Nephron (organoid): ENCODE results near the gene OR7G3.

Experiments used
- H3K27ac Mint-ChIP-seq, 3 experiments: 2 replicates each; pipeline ENCODE4 v1.8.0; 2020; ENCODE audit warnings: mixed read lengths in 3 of 3, mild to moderate bottlenecking in 2 of 3, moderate library complexity in 1 of 3
- H3K27me3 Mint-ChIP-seq: 2 replicates; pipeline ENCODE4 v1.8.0; 2021; ENCODE audit warnings: low read depth, mild to moderate bottlenecking, moderate library complexity, mixed read lengths
- H3K36me3 Mint-ChIP-seq: 2 replicates; pipeline ENCODE4 v1.8.0; 2020; ENCODE audit warnings: low read depth, mixed read lengths
- H3K4me1 Mint-ChIP-seq: 2 replicates; pipeline ENCODE4 v1.8.0; 2020; ENCODE audit warnings: mixed read lengths
- H3K4me3 Mint-ChIP-seq, 3 experiments: 2 replicates each; pipeline ENCODE4 v1.8.0; 2020; ENCODE audit warnings: mild to moderate bottlenecking in 3 of 3, mixed read lengths in 3 of 3, moderate library complexity in 2 of 3
- H3K9me3 Mint-ChIP-seq: 2 replicates; pipeline ENCODE4 v1.8.0; 2020; ENCODE audit warnings: mixed read lengths
- TF ChIP-seq, protein P1 (sequence below), 3 experiments: fragments of 200-600 bp; sonication (generic); IDR thresholded peaks; one replicate each; pipeline ENCODE4 v1.5.0; 2021; ENCODE audit warnings: antibody characterized with exemption in 3 of 3; ENCODE audit not compliant: unreplicated experiment in 3 of 3

Gene OR7G3

DNA sequence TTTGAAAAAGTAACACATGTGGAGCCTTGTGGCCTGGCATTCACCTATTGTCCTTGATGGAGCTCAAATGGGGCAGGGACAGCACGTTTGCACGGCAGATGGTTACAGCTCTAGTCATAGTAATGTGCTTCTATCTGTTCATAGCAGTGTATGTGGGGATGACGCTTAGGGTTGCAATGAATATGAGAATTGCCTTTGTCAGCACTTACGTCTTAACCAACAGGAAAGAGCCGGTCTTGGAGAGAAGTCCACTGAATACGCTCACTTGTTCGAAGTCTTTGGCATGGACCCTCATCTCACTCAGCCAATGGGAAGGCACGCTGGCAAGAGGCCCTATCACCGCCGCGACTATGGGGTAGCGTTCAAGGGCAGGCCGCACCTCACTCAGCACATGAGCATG is 33.1 kb upstream of the OR7G3 start:
- Mint-ChIP-seq H3K27ac (no peak overlapping the region), H3K9me3 (peaks cover 84% of the 10 kb centered on the region), H3K27me3 (peaks cover 3% of the 10 kb centered on the region), H3K4me1 (no peaks in the 10 kb centered on the region), H3K36me3 (peaks cover 98% of the 10 kb centered on the region), H3K4me3 (no peak overlapping the region)
- TF ChIP-seq, protein P1, sequence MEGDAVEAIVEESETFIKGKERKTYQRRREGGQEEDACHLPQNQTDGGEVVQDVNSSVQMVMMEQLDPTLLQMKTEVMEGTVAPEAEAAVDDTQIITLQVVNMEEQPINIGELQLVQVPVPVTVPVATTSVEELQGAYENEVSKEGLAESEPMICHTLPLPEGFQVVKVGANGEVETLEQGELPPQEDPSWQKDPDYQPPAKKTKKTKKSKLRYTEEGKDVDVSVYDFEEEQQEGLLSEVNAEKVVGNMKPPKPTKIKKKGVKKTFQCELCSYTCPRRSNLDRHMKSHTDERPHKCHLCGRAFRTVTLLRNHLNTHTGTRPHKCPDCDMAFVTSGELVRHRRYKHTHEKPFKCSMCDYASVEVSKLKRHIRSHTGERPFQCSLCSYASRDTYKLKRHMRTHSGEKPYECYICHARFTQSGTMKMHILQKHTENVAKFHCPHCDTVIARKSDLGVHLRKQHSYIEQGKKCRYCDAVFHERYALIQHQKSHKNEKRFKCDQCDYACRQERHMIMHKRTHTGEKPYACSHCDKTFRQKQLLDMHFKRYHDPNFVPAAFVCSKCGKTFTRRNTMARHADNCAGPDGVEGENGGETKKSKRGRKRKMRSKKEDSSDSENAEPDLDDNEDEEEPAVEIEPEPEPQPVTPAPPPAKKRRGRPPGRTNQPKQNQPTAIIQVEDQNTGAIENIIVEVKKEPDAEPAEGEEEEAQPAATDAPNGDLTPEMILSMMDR (IDR thresholded peaks at IDR 0.05; ENCODE audit: unreplicated experiment in 3 of 3): no peak

DNA sequence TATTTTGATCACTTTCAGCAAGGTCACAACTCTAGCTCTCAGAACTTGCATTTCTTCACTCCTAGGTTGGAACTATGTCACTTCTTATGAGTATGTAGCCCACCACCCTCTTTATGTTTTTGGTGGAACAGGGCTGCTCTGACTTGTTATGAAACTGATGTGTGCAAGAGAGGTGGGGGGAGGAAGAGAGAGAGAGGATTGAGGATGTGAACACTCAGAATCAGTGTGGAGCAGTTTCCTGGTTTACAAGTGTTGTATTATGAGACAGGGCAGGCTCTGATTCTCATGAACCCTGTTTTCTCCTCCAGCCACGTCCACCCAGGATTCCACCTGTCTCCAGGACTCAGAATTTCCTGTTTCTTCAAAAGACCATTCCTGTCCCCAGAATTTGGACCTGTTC is 29.6 kb upstream of the OR7G3 start:
- Mint-ChIP-seq H3K36me3 (peaks cover 100% of the 10 kb centered on the region), H3K27me3 (peaks cover 3% of the 10 kb centered on the region), H3K9me3 (peaks cover 89% of the 10 kb centered on the region), H3K27ac (no peak overlapping the region), H3K4me1 (no peaks in the 10 kb centered on the region), H3K4me3 (no peak overlapping the region)
- TF ChIP-seq, protein P1 (IDR thresholded peaks at IDR 0.05; ENCODE audit: unreplicated experiment in 3 of 3): no peak

DNA sequence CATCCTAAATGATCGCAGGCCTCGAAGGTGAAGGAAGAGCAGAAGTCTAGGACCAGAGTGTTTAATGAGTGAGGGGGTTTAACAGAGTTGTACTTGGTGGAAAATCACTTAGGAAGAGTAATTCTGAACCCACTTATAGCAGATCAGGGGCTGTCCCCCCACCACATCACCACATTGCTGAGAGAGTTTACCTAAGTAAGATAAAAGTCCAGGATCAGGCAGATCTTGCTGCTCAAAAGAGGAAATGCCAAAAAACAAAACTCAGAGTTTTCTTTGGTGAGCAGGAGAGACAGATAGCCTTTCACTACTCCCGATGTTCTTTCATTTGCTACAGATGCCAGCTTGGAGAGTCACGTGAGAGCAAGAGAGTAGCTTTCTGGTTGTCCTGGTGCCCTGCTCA is 28.8 kb upstream of the OR7G3 start:
- TF ChIP-seq, protein P1 (IDR thresholded peaks at IDR 0.05; ENCODE audit: unreplicated experiment in 3 of 3): no peak
- H3K9me3 Mint-ChIP-seq: peaks cover 89% of the 10 kb centered on the region
- no peak overlapping the region for H3K27ac Mint-ChIP-seq
- H3K4me1 Mint-ChIP-seq: no peaks in the 10 kb centered on the region
- H3K27me3 Mint-ChIP-seq: no peaks in the 10 kb centered on the region
- no peak overlapping the region for H3K4me3 Mint-ChIP-seq
- H3K36me3 Mint-ChIP-seq: peaks cover 100% of the 10 kb centered on the region

DNA sequence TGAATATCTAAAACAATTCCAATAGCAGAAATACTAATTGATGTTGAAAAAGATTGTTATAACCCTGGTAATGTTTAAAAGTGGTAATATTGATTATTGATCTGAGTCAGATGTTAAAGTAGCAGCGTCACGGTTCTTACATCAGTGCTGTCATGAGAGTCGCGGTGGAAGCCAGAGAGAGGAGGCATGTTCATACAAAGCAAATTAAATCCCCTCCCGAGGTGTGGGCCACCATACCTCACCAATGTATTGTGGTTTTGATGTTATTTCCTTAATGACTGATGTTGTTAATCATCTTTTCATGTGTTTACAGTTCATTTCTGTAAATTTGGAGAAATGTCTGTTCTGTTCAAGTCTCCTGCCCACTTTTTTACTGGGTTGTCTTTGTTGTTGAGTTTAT is 24.6 kb upstream of the OR7G3 start:
- H3K9me3 Mint-ChIP-seq: peaks cover 91% of the 10 kb centered on the region
- no peak overlapping the region for H3K27ac Mint-ChIP-seq
- TF ChIP-seq, protein P1 (IDR thresholded peaks at IDR 0.05; ENCODE audit: unreplicated experiment in 3 of 3): no peak
- peaks cover 100% of the 10 kb centered on the region for H3K36me3 Mint-ChIP-seq
- no peaks in the 10 kb centered on the region for H3K27me3 Mint-ChIP-seq
- no peak overlapping the region for H3K4me3 Mint-ChIP-seq
- H3K4me1 Mint-ChIP-seq: no peaks in the 10 kb centered on the region

DNA sequence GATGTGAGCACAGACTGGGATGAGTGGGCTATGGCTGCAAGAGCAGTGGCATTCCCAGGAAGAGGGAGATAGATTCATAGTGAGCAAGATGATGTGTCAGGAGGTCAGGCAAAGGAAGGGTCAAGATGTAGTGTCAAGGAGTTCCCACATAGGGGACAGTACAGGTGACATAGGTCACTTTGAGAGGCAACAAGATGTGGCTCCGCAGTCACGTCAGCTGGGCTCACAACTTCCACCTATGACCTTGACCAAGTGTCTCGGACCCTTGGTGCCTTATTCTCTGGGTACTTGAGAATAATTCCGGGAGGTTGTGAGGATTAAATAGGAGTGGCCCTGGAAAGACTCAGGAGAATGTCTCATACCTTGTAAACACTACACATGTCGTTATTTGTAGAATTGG is 23.9 kb upstream of the OR7G3 start:
- Mint-ChIP-seq H3K4me3 (no peak overlapping the region), H3K36me3 (peaks cover 99% of the 10 kb centered on the region), H3K4me1 (no peaks in the 10 kb centered on the region), H3K27ac (no peak overlapping the region), H3K9me3 (peaks cover 88% of the 10 kb centered on the region), H3K27me3 (no peaks in the 10 kb centered on the region)
- TF ChIP-seq, protein P1 (IDR thresholded peaks at IDR 0.05; ENCODE audit: unreplicated experiment in 3 of 3): no peak

DNA sequence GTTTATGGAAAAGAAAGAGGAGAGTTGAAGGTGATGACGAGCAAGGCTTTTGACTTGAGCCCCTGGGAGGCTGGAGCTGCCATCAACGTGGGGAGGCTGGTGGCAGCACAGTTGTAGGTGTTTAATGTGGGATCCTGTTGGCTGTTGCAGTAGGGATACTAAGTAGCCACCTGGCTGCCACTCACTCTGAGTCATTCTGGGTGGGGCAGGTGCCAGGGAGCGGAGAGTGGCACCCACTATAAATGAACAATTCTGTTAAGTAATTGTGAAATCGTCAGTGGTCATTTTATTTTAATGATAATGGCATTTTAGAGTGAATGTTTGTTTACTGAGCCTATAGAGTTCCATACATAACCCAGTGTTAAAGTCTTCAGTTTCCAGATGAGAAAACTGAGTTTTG is 23.2 kb upstream of the OR7G3 start:
- no peaks in the 10 kb centered on the region for H3K27me3 Mint-ChIP-seq
- TF ChIP-seq, protein P1 (IDR thresholded peaks at IDR 0.05; ENCODE audit: unreplicated experiment in 3 of 3): no peak
- H3K4me3 Mint-ChIP-seq: no peak overlapping the region
- no peaks in the 10 kb centered on the region for H3K4me1 Mint-ChIP-seq
- H3K36me3 Mint-ChIP-seq: peaks cover 99% of the 10 kb centered on the region
- no peak overlapping the region for H3K27ac Mint-ChIP-seq
- H3K9me3 Mint-ChIP-seq: peaks cover 86% of the 10 kb centered on the region
